Measurements from ENCODE around the gene RMI1.

RMI1 gene

GRCh38 chr9:83979812-83980394, 702 bp upstream of the RMI1 start, which contains the start of gene HNRNPK:
Gene HNRNPK (minus strand): TSS chr9:83980215. CDS start chr9:83978252, 1,963 bp downstream.
- peak; percentile 99 to 100 for DNase-seq
- TF ChIP-seq GATA1 (IDR thresholded peaks at IDR 0.05; ENCODE audit: low read depth, low read length) = no peak
- no peak for TF ChIP-seq POLR2A (IDR thresholded peaks at IDR 0.05; ENCODE audit: low read length)

DNA sequence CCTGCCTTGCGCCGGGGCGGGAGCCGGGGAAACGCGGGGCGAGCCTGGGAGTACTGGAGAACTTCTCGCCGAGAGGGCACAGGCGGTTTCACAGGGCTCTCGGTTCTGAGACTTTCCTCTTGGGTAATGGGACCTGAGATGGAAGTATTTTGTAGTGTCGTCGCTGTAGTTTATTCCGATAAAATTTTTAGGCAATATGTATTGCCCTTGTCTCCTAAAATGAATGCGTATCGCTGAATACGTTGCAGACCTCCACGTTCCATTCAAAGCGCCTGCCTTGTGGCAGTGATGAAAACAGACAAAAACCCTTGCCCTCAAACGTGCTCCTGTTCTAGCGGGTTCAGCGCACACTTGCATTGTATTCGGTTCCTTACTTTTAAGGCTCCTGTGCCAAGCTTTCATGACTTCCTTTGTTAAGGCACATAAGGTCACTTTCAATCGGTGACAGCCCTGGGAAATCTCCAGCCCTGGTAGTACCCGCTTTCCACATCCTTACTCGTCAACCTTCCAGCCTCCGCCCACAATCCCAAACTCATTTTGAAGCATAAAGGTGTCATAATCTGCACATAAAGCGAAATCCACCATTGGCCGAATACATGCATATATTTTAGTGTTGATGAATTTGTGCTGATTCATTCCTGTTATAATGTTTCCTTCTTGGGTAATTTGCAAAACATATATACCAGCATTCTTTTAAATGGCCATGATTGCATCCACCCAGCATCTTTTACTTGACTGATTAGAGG, 694 bp downstream of the RMI1 start:
- peak; percentile 67 to 77 for DNase-seq
- TF ChIP-seq POLR2A (IDR thresholded peaks at IDR 0.05; ENCODE audit: low read length) (no peak), GATA1 (IDR thresholded peaks at IDR 0.05; ENCODE audit: low read depth, low read length) (no peak)

DNA sequence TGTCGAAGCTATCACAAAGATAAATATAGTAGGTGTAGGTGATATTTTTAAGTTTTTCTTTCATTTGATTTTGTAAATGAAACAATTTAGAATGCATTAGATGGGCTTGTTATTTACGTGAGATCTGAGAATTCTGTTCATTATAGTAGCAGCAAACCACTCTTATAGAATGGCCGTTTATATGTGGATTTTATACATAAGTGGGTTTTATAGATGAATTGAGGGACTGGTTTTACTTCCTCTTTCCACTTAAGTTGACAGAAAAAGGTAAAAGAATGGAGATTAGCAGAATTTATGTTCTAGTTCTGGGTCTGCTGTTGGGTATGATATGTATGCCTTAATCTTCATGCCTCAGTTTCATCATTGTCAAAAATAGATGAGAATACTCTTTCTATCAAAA, 5.6 kb downstream of the RMI1 start:
- DNase-seq = no peak
- TF ChIP-seq GATA1 (IDR thresholded peaks at IDR 0.05; ENCODE audit: low read depth, low read length) (no peak), POLR2A (IDR thresholded peaks at IDR 0.05; ENCODE audit: low read length) (no peak)

DNA sequence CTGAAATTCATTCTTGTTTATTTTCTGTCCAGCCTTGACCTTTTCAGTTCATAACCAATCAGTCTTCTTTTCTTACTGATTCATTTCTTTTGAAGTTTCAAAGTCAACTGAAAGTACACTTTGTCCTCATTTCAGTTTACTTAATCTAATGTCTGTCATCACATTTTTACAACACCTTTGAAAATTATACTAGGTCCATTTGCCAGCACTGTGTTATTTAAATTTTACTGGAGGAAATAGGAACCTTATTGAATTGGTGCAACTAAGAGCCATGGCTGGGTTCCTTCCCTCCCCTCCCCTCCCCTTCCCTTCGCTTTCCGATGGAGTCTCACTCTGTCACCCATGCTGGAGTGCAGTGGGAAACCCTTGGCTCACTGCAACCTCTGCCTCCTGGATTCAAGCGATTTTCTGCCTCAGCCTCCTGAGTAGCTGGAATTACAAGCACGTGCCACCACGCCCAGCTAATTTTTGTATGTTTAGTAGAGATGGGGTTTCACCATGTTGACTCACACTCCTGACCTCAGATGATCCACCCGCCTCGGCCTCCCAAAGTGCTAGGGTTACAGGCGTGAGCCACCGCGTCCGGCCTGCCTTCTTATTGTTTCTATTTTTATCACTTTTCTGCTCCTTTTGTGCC, 6.3 kb downstream of the RMI1 start:
- TF ChIP-seq GATA1 (IDR thresholded peaks at IDR 0.05; ENCODE audit: low read depth, low read length) (no peak), POLR2A (IDR thresholded peaks at IDR 0.05; ENCODE audit: low read length) (no peak)
- DNase-seq = peak; percentile 27 to 36

DNA sequence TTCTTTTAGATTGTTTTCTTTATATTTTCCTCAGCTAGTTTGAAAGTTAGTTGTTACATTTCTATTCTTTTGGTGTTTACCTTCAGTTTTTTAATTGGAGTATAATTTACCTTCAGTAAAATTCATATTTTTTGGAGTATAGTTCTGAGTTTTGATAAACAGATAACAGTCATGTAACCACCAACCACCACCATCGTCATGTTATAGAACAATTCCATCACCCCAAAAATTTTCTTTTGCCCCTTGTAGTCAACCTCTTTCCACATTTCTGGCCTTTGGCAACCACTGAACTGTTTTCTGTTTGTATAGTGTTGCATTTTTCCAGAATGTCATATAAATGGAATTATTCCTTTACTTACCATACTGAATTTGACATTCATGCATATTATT, 6.8 kb downstream of the RMI1 start:
- no peak for DNase-seq

GRCh38 chr9:83988411-83988810, 7.8 kb downstream of the RMI1 start:
- no peak for TF ChIP-seq GATA1 (IDR thresholded peaks at IDR 0.05; ENCODE audit: low read depth, low read length)
- TF ChIP-seq POLR2A (IDR thresholded peaks at IDR 0.05; ENCODE audit: low read length) = no peak
- DNase-seq = no peak

More for the DNA sequence above, 6.8 kb downstream of the RMI1 start:
- no peak for TF ChIP-seq POLR2A (IDR thresholded peaks at IDR 0.05; ENCODE audit: low read length)
- TF ChIP-seq GATA1 (IDR thresholded peaks at IDR 0.05; ENCODE audit: low read depth, low read length) = no peak

DNA sequence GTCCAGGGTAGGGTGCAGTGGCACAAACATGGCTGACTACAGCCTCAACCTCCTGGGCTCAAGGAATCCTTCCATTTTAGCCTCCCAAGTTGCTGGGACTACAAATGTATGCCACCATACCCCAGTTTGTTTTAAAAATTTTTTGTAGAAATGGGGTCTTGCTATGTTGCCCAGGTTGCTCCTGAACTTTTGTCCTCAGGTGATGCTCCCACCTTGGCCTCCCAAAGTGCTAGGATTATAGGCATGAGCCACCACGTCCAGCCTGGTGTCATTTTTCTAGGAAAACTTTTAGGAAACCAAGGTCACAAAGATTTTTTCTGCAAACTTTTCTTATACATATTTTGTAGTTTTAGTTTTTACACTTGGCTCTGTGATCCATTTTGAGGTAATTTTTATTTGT, 10.8 kb downstream of the RMI1 start:
- TF ChIP-seq POLR2A (IDR thresholded peaks at IDR 0.05; ENCODE audit: low read length) (no peak), GATA1 (IDR thresholded peaks at IDR 0.05; ENCODE audit: low read depth, low read length) (no peak)
- DNase-seq = no peak

GRCh38 chr9:83992407-83992806, 11.8 kb downstream of the RMI1 start:
- no peak for DNase-seq
- TF ChIP-seq GATA1 (IDR thresholded peaks at IDR 0.05; ENCODE audit: low read depth, low read length) = no peak
- no peak for TF ChIP-seq POLR2A (IDR thresholded peaks at IDR 0.05; ENCODE audit: low read length)

DNA sequence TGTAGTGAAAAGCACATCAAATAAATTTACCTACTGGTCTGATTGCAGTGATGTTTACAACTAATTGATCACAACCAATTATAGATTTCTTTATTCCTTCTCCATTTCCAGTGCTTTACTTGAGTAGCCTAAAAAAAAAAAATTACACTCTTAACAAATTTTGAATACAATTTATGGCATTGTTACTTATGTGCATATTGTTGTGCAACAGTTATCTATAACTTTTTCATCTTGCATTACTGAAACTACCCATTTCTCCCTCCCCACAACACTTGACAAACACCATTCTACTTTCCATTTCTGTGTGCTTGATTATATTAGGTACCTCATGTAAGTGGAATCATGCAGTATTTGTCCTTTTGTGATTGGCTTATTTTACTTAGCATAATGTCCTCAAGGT, 12.3 kb downstream of the RMI1 start:
- TF ChIP-seq GATA1 (IDR thresholded peaks at IDR 0.05; ENCODE audit: low read depth, low read length) (no peak), POLR2A (IDR thresholded peaks at IDR 0.05; ENCODE audit: low read length) (no peak)
- DNase-seq = no peak

GRCh38 chr9:83996126-83996525, 15.5 kb downstream of the RMI1 start:
- TF ChIP-seq POLR2A (IDR thresholded peaks at IDR 0.05; ENCODE audit: low read length) = no peak
- TF ChIP-seq GATA1 (IDR thresholded peaks at IDR 0.05; ENCODE audit: low read depth, low read length) = no peak

GRCh38 chr9:83999141-83999918, 18.7 kb downstream of the RMI1 start:
- TF ChIP-seq POLR2A (IDR thresholded peaks at IDR 0.05; ENCODE audit: low read length) = no peak
- no peak for TF ChIP-seq GATA1 (IDR thresholded peaks at IDR 0.05; ENCODE audit: low read depth, low read length)
- no peak for DNase-seq

More at GRCh38 chr9:83996126-83996525, 15.5 kb downstream of the RMI1 start:
- no peak for DNase-seq

DNA sequence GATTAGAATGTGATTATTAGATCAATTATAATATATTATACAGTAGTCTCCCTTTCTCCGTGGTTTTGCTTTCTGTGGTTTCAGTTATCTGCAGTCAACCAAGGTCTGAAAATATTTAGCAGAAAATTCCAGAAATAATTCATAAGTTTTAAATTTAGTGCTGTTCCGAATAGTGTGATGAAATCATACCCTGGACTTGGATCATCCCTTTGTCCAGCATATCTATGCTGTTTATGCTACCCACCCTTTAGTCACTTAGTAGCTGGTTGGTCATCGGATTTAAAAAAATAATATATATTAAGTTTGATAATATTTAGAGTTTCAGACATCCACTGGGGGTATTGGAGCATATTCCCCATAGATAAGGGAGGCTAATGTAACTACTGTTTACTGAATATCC, 19.6 kb downstream of the RMI1 start:
- no peak for DNase-seq
- TF ChIP-seq POLR2A (IDR thresholded peaks at IDR 0.05; ENCODE audit: low read length) (no peak), GATA1 (IDR thresholded peaks at IDR 0.05; ENCODE audit: low read depth, low read length) (no peak)

DNA sequence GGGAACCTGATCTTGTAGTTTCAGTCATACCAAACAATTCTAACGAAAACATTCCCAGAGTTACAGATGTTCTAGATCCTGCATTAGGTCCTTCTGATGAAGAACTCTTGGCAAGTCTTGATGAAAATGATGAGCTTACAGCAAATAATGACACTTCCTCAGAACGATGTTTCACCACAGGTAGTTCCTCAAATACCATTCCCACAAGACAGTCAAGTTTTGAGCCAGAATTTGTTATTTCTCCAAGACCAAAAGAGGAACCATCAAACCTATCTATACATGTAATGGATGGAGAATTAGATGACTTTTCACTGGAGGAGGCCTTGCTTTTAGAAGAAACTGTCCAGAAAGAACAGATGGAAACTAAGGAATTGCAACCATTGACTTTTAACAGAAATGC, 21.0 kb downstream of the RMI1 start:
- DNase-seq = no peak
- TF ChIP-seq POLR2A (IDR thresholded peaks at IDR 0.05; ENCODE audit: low read length) (no peak), GATA1 (IDR thresholded peaks at IDR 0.05; ENCODE audit: low read depth, low read length) (no peak)

GRCh38 chr9:84002344-84002743, 21.7 kb downstream of the RMI1 start:
- TF ChIP-seq GATA1 (IDR thresholded peaks at IDR 0.05; ENCODE audit: low read depth, low read length) (no peak), POLR2A (IDR thresholded peaks at IDR 0.05; ENCODE audit: low read length) (no peak)
- peak in 1 of 2 experiments; percentile 2 for DNase-seq
